Heart right ventricle (tissue), 16 donors: ENCODE data around the gene TTR. TPM values are rescaled to one million over a fixed set of nuclear protein-coding genes. Genes with fewer than 3 reads are reported as not detected.

Source experiments
- ATAC-seq, 8 donors: fragments of 200-7000 bp; cut with Tn5 transposase; one replicate each; pipeline ENCODE4 v1.9.1; 2020; ENCODE audit warnings: mild to moderate bottlenecking in 8 of 8, moderate library complexity in 8 of 8, moderate number of reproducible peaks in 1 of 8
- DNase-seq, 2 donors: peaks; one replicate each; pipeline ENCODE4 v3.0.0-alpha.2; 2020
- H3K27ac ChIP-seq, 10 donors: fragments of 200-600 bp; sonication (generic) in 2 of 10; one replicate each; pipeline versions ENCODE4 v1.5.0 to v1.8.0; 2020 to 2022; ENCODE audit warnings: mild to moderate bottlenecking in 3 of 10
- H3K27me3 ChIP-seq, 7 donors: fragments of 200-600 bp; one replicate each; pipeline ENCODE4 v1.8.0; 2021 to 2022; ENCODE audit warnings: mild to moderate bottlenecking in 2 of 7
- H3K36me3 ChIP-seq, 9 donors: fragments of 200-600 bp; sonication (generic) in 1 of 9; one replicate each; pipeline versions ENCODE4 v1.5.0 to v1.8.0; 2020 to 2022; ENCODE audit warnings: mild to moderate bottlenecking in 2 of 9
- H3K4me1 ChIP-seq, 9 donors: fragments of 200-600 bp; sonication (generic) in 1 of 9; one replicate each; pipeline versions ENCODE4 v1.5.0 to v1.8.0; 2020 to 2022; ENCODE audit warnings: mild to moderate bottlenecking in 4 of 9
- H3K4me3 ChIP-seq, 10 donors: fragments of 200-600 bp; sonication (generic) in 2 of 10; one replicate each; pipeline versions ENCODE4 v1.5.0 to v1.8.0; 2020 to 2022; ENCODE audit warnings: mild to moderate bottlenecking in 7 of 10, moderate library complexity in 2 of 10
- H3K9me3 ChIP-seq, 11 donors: fragments of 200-600 bp in 10 of 11; sonication (generic) in 2 of 11; one replicate each; pipeline versions ENCODE4 v1.5.0 to v1.8.0; 2013 to 2022; ENCODE audit warnings: mild to moderate bottlenecking in 2 of 11, control low read depth in 1 of 11, moderate library complexity in 1 of 11
- CTCF ChIP-seq, 9 donors: fragments of 200-600 bp; sonication (generic) in 2 of 9; IDR thresholded peaks; one replicate each; pipeline versions ENCODE4 v1.5.0 to v1.8.0; 2021 to 2022; ENCODE audit warnings: antibody characterized with exemption in 9 of 9, mild to moderate bottlenecking in 5 of 9, moderate library complexity in 1 of 9
- WGBS, 2 donors: extraction: QIAGEN DNeasy Blood & Tissue Kit; methylation state at CpG; one replicate each; pipeline ENCODE4 v1.1.7; 2013; ENCODE audit warnings: inconsistent platforms in 1 of 2; 5-methylcytosine and 5-hydroxymethylcytosine counted together
- intact Hi-C, 10 donors: fragments of 100-400 bp; cut with DNase I; formaldehyde crosslinking; loops; one replicate each; pipeline versions ENCODE4 v1.11.1 to v1.14.2; 2022
- polyA plus RNA-seq, 2 donors: library from polyadenylated mRNA; stranded (reverse); fragments of 200-250 nt; gene quantifications; one replicate each; pipeline ENCODE4 v1.2.3, GENCODE V29; 2013
- total RNA-seq, 10 donors: library from RNA; stranded (reverse); fragmentation: NEBNext Ultra II Directional in 3 of 10; extraction: Animal tissue kit (Norgen Biotek cat#: 25700) in 3 of 10; gene quantifications; one replicate each; pipeline versions ENCODE4 v1.2.1 to v1.2.4, GENCODE V29; 2021 to 2023
- donor health status: Arrhythmogenic right ventricular cardiomyopathy.
- donor health status: ischemic (EF 13 %, LVEDD 7.1; RV severe dilation, severe dysfunction).
- donor health status: healthy with polysubstance abuse.
- donor health status: DM: no; HTN: yes; CAD: no.
- donor health status: DM: no; HTN: no; CAD: no.
- donor health status: ischemic (EF 25% LVEDD 6.9; RV normal size, moderate dysfunction).
- donor health status: ischemic (EF 25% LVEDD 5.7; RV mildly dilated, moderate dysfunction).
- donor health status: healthy.
- donor health status: DM: yes; HTN: yes; CAD: no.
- donor health status: Ischemic cardiomyopathy.
- donor health status: ischemic (EF 35%, LVEDD 5.7; RV mildly dilated, moderate dysfunction).
- donor health status: nonischemic (EF 11% LVEDD 7.7; RV severe dilation, severe dysfunction).
- donor health status: DM: yes; HTN: yes; CAD: no.
- donor health status: PGD.
- donor health status: ischemic (EF 29% LVEDD 5.4; RV normal size, mild dysfunction).
- donor health status: nonischemic (EF 23%, LVEDD 6.1; RV moderate dilation, normal function).

Gene TTR
- total and polyA plus RNA-seq, 12 donors = 0.46 to 1.6 TPM; not detected in 10

GRCh38 chr18:31630549-31630948 lies 38.9 kb downstream of the TTR start:
- WGBS, 2 donors = 95 to 97% methylated on average over 4 of the region's 4 CpGs
- Histone ChIP-seq H3K36me3 (no peaks in the 10 kb centered on the region), H3K27me3 (no peaks in the 10 kb centered on the region), H3K9me3 (no peaks in the 10 kb centered on the region), H3K4me1 (no peaks in the 10 kb centered on the region), H3K27ac (no peak overlapping the region), H3K4me3 (no peak overlapping the region)
- ATAC-seq (no peak), DNase-seq (no peak)
- intact Hi-C loops = no loop called here
- TF ChIP-seq CTCF (IDR thresholded peaks at IDR 0.05) = no peak

GRCh38 chr18:31631526-31631925 lies 39.8 kb downstream of the TTR start:
- H3K27me3 ChIP-seq = no peaks in the 10 kb centered on the region
- no peak overlapping the region for H3K27ac ChIP-seq
- TF ChIP-seq CTCF (IDR thresholded peaks at IDR 0.05) = no peak
- peaks cover 0 to 5% (median 0%) of the 10 kb centered on the region in 11 donors for H3K9me3 ChIP-seq
- no peak for DNase-seq
- no peak overlapping the region for H3K4me3 ChIP-seq
- no peak for ATAC-seq
- WGBS, 2 donors = 95 to 97% methylated on average over 1 of the region's 1 CpG
- intact Hi-C loops = no loop called here
- H3K36me3 ChIP-seq = peaks cover 0 to 1% (median 0%) of the 10 kb centered on the region in 9 donors
- H3K4me1 ChIP-seq = no peaks in the 10 kb centered on the region

- intact Hi-C loops = no loop called here
These were observed 40.7 kb downstream of the TTR start for GRCh38 chr18:31632356-31632755.

GRCh38 chr18:31633392-31634330 lies 42.0 kb downstream of the TTR start:
- intact Hi-C loops = no loop called here
- H3K9me3 ChIP-seq = peaks cover 0 to 9% (median 0%) of the 10 kb centered on the region in 11 donors
- H3K4me3 ChIP-seq = no peak overlapping the region
- WGBS, 2 donors = 81 to 86% methylated on average over 10 of the region's 10 CpGs
- no peaks in the 10 kb centered on the region for H3K27me3 ChIP-seq
- no peak for DNase-seq
- no peak for ATAC-seq
- H3K36me3 ChIP-seq = peaks cover 0 to 5% (median 0%) of the 10 kb centered on the region in 9 donors
- no peaks in the 10 kb centered on the region for H3K4me1 ChIP-seq
- H3K27ac ChIP-seq = no peak overlapping the region
- no peak for TF ChIP-seq CTCF (IDR thresholded peaks at IDR 0.05)

More at GRCh38 chr18:31632356-31632755, 40.7 kb downstream of the TTR start:
- no peak overlapping the region for H3K4me3 ChIP-seq
- ATAC-seq = no peak
- H3K36me3 ChIP-seq = peaks cover 0 to 5% (median 0%) of the 10 kb centered on the region in 9 donors
- no peak for DNase-seq
- WGBS, 2 donors = 91% methylated on average over 1 of the region's 1 CpG
- peaks cover 0 to 9% (median 0%) of the 10 kb centered on the region in 11 donors for H3K9me3 ChIP-seq
- H3K27ac ChIP-seq = no peak overlapping the region
- H3K27me3 ChIP-seq = no peaks in the 10 kb centered on the region
- no peaks in the 10 kb centered on the region for H3K4me1 ChIP-seq
- no peak for TF ChIP-seq CTCF (IDR thresholded peaks at IDR 0.05)
